ENCODE results near the gene GMCL2. TPM values are rescaled to one million over a fixed set of nuclear protein-coding genes. Genes with fewer than 3 reads are reported as not detected.

GMCL2 gene, protein sequence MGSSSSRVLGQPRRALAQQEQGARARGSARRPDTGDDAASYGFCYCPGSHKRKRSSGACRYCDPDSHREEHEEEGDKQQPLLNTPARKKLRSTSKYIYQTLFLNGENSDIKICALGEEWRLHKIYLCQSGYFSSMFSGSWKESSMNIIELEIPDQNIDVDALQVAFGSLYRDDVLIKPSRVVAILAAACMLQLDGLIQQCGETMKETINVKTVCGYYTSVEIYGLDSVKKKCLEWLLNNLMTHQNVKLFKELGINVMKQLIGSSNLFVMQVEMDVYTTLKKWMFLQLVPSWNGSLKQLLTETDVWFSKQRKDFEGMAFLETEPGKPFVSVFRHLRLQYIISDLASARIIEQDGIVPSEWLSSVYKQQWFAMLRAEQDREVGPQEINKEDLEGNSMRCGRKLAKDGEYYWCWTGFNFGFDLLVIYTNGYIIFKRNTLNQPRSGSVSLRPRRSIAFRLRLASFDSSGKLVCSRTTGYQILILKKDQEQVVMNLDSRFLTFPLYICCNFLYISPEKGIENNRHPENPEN
- not detected in 2 replicates for total RNA-seq (2022)
- Bru-seq, nascent RNA, result not detected
- BruChase-seq, experiment 1, labeled RNA remaining after a 2-hour chase, result percentile 21 among the genes with signal in this experiment
- percentile 16 among the genes with signal in this experiment for BruChase-seq, experiment 2, labeled RNA remaining after a 6-hour chase
- long read RNA-seq, result 0 reads

DNA sequence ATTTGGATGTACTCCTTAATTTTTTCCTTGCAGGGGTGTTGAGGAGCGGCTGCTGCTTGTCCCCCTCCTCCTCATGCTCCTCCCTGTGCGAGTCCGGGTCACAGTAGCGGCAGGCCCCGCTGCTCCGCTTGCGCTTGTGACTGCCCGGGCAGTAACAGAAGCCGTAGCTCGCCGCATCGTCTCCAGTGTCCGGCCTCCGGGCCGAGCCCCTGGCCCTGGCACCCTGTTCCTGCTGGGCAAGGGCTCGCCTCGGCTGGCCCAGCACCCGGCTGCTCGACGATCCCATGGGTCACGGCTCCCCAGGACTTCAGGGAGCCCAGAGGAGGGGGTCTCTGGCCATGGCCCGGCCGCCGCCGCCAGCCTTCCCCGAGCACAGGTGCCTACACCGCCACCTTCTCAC lies at the start of gene GMCL2:
TSS of gene GMCL2 (minus strand) at position 358 of the 400 bp plus-strand sequence. CDS start at position 286, 72 bp downstream.
- no peaks in the 10 kb centered on the region for H3K27me3 Mint-ChIP-seq (ENCODE audit: insufficient read depth, unreplicated experiment)
- CTCF ChIA-PET, result no interaction called here

DNA sequence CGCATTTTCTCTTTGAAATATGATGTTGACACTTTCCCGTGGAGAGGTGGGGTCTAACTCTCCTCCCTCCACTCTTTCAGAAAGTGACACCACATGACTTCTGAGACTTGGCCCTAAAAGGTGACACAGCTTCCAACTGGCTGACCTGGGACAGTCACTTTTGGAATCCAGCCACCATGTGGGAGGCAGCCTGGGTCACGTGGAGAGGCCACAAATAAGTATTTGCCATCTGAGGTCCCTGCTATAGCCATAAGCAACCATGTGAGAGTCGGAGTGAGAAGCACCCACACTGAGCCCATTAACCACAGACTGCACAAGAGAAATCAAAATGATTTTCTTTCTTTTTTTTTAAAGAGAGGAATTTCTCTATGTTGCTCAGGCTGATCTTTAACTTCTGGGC lies 49.5 kb upstream of the GMCL2 start:
- Mint-ChIP-seq H3K36me3 (ENCODE audit: insufficient read depth, unreplicated experiment) (no peaks in the 10 kb centered on the region), H3K27ac (ENCODE audit: unreplicated experiment) (no peak overlapping the region), H3K27me3 (ENCODE audit: insufficient read depth, unreplicated experiment) (no peaks in the 10 kb centered on the region), H3K4me1 (ENCODE audit: low read depth, unreplicated experiment) (no peaks in the 10 kb centered on the region), H3K9me3 (ENCODE audit: unreplicated experiment) (no peaks in the 10 kb centered on the region), H3K4me3 (ENCODE audit: unreplicated experiment) (no peak overlapping the region)
- no peaks in the 10 kb centered on the region for H3K9me3 ChIP-seq
- H3K36me3 ChIP-seq (ENCODE audit: control insufficient read depth, insufficient read depth, low read length), result no peaks in the 10 kb centered on the region
- intact Hi-C loops (cut with micrococcal nuclease; ENCODE audit: unreplicated experiment), result no loop called here
- no peak for DNase-seq
- H3K4me1 ChIP-seq, result peaks cover 4% of the 10 kb centered on the region; the same call in 1 of the 2 replicates
- BruUV-seq (replicated peaks), result no TSS peak
- CTCF ChIA-PET, result no interaction called here
- no peaks in the 10 kb centered on the region for H3K27me3 ChIP-seq (replicated peaks; ENCODE audit: control insufficient read depth, insufficient read depth, low read length)
- H3K4me3 ChIP-seq (ENCODE audit: low read depth, low read length), result no peak overlapping the region
- POLR2A ChIA-PET, result no interaction called here
- TF ChIP-seq, protein P1, sequence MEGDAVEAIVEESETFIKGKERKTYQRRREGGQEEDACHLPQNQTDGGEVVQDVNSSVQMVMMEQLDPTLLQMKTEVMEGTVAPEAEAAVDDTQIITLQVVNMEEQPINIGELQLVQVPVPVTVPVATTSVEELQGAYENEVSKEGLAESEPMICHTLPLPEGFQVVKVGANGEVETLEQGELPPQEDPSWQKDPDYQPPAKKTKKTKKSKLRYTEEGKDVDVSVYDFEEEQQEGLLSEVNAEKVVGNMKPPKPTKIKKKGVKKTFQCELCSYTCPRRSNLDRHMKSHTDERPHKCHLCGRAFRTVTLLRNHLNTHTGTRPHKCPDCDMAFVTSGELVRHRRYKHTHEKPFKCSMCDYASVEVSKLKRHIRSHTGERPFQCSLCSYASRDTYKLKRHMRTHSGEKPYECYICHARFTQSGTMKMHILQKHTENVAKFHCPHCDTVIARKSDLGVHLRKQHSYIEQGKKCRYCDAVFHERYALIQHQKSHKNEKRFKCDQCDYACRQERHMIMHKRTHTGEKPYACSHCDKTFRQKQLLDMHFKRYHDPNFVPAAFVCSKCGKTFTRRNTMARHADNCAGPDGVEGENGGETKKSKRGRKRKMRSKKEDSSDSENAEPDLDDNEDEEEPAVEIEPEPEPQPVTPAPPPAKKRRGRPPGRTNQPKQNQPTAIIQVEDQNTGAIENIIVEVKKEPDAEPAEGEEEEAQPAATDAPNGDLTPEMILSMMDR (IDR thresholded peaks at IDR 0.05; ENCODE audit: insufficient read depth in 1 of 2, low read depth in 1 of 2, low read length in 1 of 2, severe bottlenecking in 1 of 2, unreplicated experiment in 1 of 2), result no peak

More for the DNA sequence above, at the start of gene GMCL2:
- TF ChIP-seq, protein P1 (IDR thresholded peaks at IDR 0.05; ENCODE audit: insufficient read depth in 1 of 2, low read depth in 1 of 2, low read length in 1 of 2, severe bottlenecking in 1 of 2, unreplicated experiment in 1 of 2), result no peak
- Mint-ChIP-seq H3K4me3 (ENCODE audit: unreplicated experiment) (no peak within 1 kb of the TSS), H3K4me1 (ENCODE audit: low read depth, unreplicated experiment) (peaks cover 7% of the 10 kb centered on the region), H3K36me3 (ENCODE audit: insufficient read depth, unreplicated experiment) (peaks cover 8% of the 10 kb centered on the region), H3K27ac (ENCODE audit: unreplicated experiment) (no peak within 1 kb of the TSS), H3K9me3 (ENCODE audit: unreplicated experiment) (peaks cover 2% of the 10 kb centered on the region)
- intact Hi-C loops (cut with micrococcal nuclease; ENCODE audit: unreplicated experiment), result no loop called here
- H3K4me1 ChIP-seq, result no peaks in the 10 kb centered on the region
- no peaks in the 10 kb centered on the region for H3K9me3 ChIP-seq
- BruUV-seq (replicated peaks), result no TSS peak
- DNase-seq, result no peak
- no peaks in the 10 kb centered on the region for H3K27me3 ChIP-seq (replicated peaks; ENCODE audit: control insufficient read depth, insufficient read depth, low read length)
- H3K4me3 ChIP-seq (ENCODE audit: low read depth, low read length), result no peak within 1 kb of the TSS
- POLR2A ChIA-PET, result no interaction called here
- no peaks in the 10 kb centered on the region for H3K36me3 ChIP-seq (ENCODE audit: control insufficient read depth, insufficient read depth, low read length)

DNA sequence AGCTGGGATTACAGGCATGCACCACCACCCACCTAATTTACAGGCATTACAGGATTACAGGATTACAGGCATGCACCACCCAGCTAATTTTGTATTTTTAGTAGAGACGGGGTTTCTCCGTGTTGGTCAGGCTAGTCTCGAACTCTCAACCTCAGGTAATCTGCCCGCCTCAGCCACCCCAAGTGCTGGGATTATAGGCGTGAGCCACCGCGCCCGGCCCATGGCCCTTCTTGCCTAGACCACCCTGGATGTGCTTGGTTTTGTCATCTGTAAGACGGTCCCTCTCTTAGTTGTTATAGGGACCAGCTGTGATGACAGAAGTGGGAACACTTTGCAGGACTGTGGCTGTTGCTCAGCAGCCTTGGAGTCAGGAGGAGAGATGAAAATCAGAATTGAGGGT lies 49.0 kb upstream of the GMCL2 start:
- Histone ChIP-seq H3K36me3 (ENCODE audit: control insufficient read depth, insufficient read depth, low read length) (0 out of 2 replicates have a peak, but pooled peaks cover 1% of the 10 kb centered on the region), H3K4me1 (peaks cover 7% of the 10 kb centered on the region), H3K9me3 (no peaks in the 10 kb centered on the region), H3K4me3 (ENCODE audit: low read depth, low read length) (no peak overlapping the region), H3K27me3 (replicated peaks; ENCODE audit: control insufficient read depth, insufficient read depth, low read length) (no peaks in the 10 kb centered on the region)
- intact Hi-C loops (cut with micrococcal nuclease; ENCODE audit: unreplicated experiment), result no loop called here
- H3K36me3 Mint-ChIP-seq (ENCODE audit: insufficient read depth, unreplicated experiment), result peaks cover 2% of the 10 kb centered on the region
- H3K4me1 Mint-ChIP-seq (ENCODE audit: low read depth, unreplicated experiment), result peaks cover 4% of the 10 kb centered on the region
- TF ChIP-seq, protein P1 (IDR thresholded peaks at IDR 0.05; ENCODE audit: insufficient read depth in 1 of 2, low read depth in 1 of 2, low read length in 1 of 2, severe bottlenecking in 1 of 2, unreplicated experiment in 1 of 2), result no peak
- ChIA-PET POLR2A (interaction anchor here (0.6 kb wide), 1 partner anchor 26 kb away, joined by 11 read pairs; no protein-coding TSS in a partner anchor), CTCF (no interaction called here)
- H3K9me3 Mint-ChIP-seq (ENCODE audit: unreplicated experiment), result no peaks in the 10 kb centered on the region
- no TSS peak for BruUV-seq (replicated peaks)
- DNase-seq, result no peak
- H3K4me3 Mint-ChIP-seq (ENCODE audit: unreplicated experiment), result no peak overlapping the region
- no peak overlapping the region for H3K27ac Mint-ChIP-seq (ENCODE audit: unreplicated experiment)
- no peaks in the 10 kb centered on the region for H3K27me3 Mint-ChIP-seq (ENCODE audit: insufficient read depth, unreplicated experiment)
